ENCODE data around the gene C1QL1. TPM values are rescaled to one million over a fixed set of nuclear protein-coding genes. Genes with fewer than 3 reads are reported as not detected.

Gene C1QL1
- polyA plus RNA-seq, 1 donor from 2014 or later = 0.19 TPM

- Histone ChIP-seq H3K27me3 (ENCODE audit: insufficient read depth, low read depth, low read length) (peaks cover 5% of the 10 kb centered on the region), H3K79me2 (replicated peaks; ENCODE audit: insufficient read depth, low read length) (no peaks in the 10 kb centered on the region), H3K9me3 (ENCODE audit: low read length) (no peaks in the 10 kb centered on the region), H4K20me1 (ENCODE audit: insufficient read depth) (no peaks in the 10 kb centered on the region), H2AFZ (ENCODE audit: low read depth, low read length) (no peak overlapping the region), H3K27ac (ENCODE audit: low read length) (no peak overlapping the region), H3K36me3 (ENCODE audit: insufficient read depth, low read length) (no peaks in the 10 kb centered on the region), H3K4me2 (ENCODE audit: low read length) (no peak overlapping the region), H3F3A (ENCODE audit: insufficient read depth, low read length, poor library complexity, severe bottlenecking) (no peaks in the 10 kb centered on the region), H3K9me2 (ENCODE audit: insufficient read depth, low read length) (no peaks in the 10 kb centered on the region), H3K4me3 (ENCODE audit: low read length) (no peak overlapping the region), H3K9ac (ENCODE audit: low read length) (no peak overlapping the region)
- TF ChIP-seq TAF1 (IDR thresholded peaks at IDR 0.05; ENCODE audit: low read depth) = no peak
- no peak for TF ChIP-seq MXI1 (conservative IDR thresholded peaks at IDR 0.05; ENCODE audit: poor library complexity, severe bottlenecking)
- TF ChIP-seq EP300 (conservative IDR thresholded peaks at IDR 0.05; ENCODE audit: poor library complexity, severe bottlenecking) = no peak
- TF ChIP-seq REST (IDR thresholded peaks at IDR 0.05; ENCODE audit: borderline replicate concordance) = no peak
- no peak for TF ChIP-seq RAD21 (conservative IDR thresholded peaks at IDR 0.05)
- no peak for TF ChIP-seq SMC3 (conservative IDR thresholded peaks at IDR 0.05; ENCODE audit: poor library complexity)
- no peak for TF ChIP-seq EZH2 (IDR thresholded peaks at IDR 0.05; ENCODE audit: borderline replicate concordance, insufficient read depth, low read length, poor library complexity, severe bottlenecking)
- TF ChIP-seq POLR2AphosphoS5 (IDR thresholded peaks at IDR 0.05) = no peak
- TF ChIP-seq CTCF (IDR thresholded peaks at IDR 0.05; ENCODE audit: poor library complexity, severe bottlenecking) = no peak
Observed at GRCh38 chr17:44959821-44960531, 8.1 kb downstream of the C1QL1 start.

GRCh38 chr17:44956998-44957981, 10.8 kb downstream of the C1QL1 start:
- Histone ChIP-seq H3K9me2 (ENCODE audit: insufficient read depth, low read length) (no peaks in the 10 kb centered on the region), H3K27me3 (ENCODE audit: insufficient read depth, low read depth, low read length) (no peaks in the 10 kb centered on the region), H3K9me3 (ENCODE audit: low read length) (no peaks in the 10 kb centered on the region), H3F3A (ENCODE audit: insufficient read depth, low read length, poor library complexity, severe bottlenecking) (no peaks in the 10 kb centered on the region), H3K4me2 (ENCODE audit: low read length) (no peak overlapping the region), H3K79me2 (replicated peaks; ENCODE audit: insufficient read depth, low read length) (no peaks in the 10 kb centered on the region), H3K4me3 (ENCODE audit: low read length) (no peak overlapping the region), H2AFZ (ENCODE audit: low read depth, low read length) (no peak overlapping the region), H3K36me3 (ENCODE audit: insufficient read depth, low read length) (no peaks in the 10 kb centered on the region), H4K20me1 (ENCODE audit: insufficient read depth) (no peaks in the 10 kb centered on the region), H3K27ac (ENCODE audit: low read length) (no peak overlapping the region), H3K9ac (ENCODE audit: low read length) (no peak overlapping the region)
- TF ChIP-seq TAF1 (IDR thresholded peaks at IDR 0.05; ENCODE audit: low read depth) (no peak), REST (IDR thresholded peaks at IDR 0.05; ENCODE audit: borderline replicate concordance) (no peak), CTCF (IDR thresholded peaks at IDR 0.05; ENCODE audit: poor library complexity, severe bottlenecking) (no peak), SMC3 (conservative IDR thresholded peaks at IDR 0.05; ENCODE audit: poor library complexity) (no peak), EZH2 (IDR thresholded peaks at IDR 0.05; ENCODE audit: borderline replicate concordance, insufficient read depth, low read length, poor library complexity, severe bottlenecking) (no peak), MXI1 (conservative IDR thresholded peaks at IDR 0.05; ENCODE audit: poor library complexity, severe bottlenecking) (no peak), RAD21 (conservative IDR thresholded peaks at IDR 0.05) (no peak), EP300 (conservative IDR thresholded peaks at IDR 0.05; ENCODE audit: poor library complexity, severe bottlenecking) (no peak), POLR2AphosphoS5 (IDR thresholded peaks at IDR 0.05) (no peak)

All from neural cell (in vitro differentiated cells).